C4-2B (cell line): ENCODE results near the gene FAM169A.
"Not testable (repeated sequence)": the region's sequence is repeated elsewhere in the genome, so short reads cannot be mapped to it uniquely, and the experiment has no call there.

ENCODE experiments used
- H3K27ac ChIP-seq: fragments of 450-650 bp; 2 replicates; pipeline ENCODE4 v1.5.1; 2017
- CTCF ChIP-seq: fragments of 450-650 bp; conservative IDR thresholded peaks from 2 replicates; pipeline ENCODE4 v1.5.1; 2017; ENCODE audit warnings: mild to moderate bottlenecking
- ZFX ChIP-seq: fragments of 450-650 bp; IDR thresholded peaks from 2 replicates; pipeline ENCODE4 v1.6.1; 2017

The FAM169A gene

GRCh38 chr5:74766849-74767578, 99.2 kb downstream of the FAM169A start, which contains the start of the genes GFM2 and NSA2:
GFM2 (minus strand) TSS chr5:74767117; CDS start chr5:74763742, 3,375 bp downstream.
NSA2 (plus strand) TSS chr5:74767249; CDS start chr5:74767361, 112 bp downstream.
- H3K27ac ChIP-seq, result peak within 1 kb of the TSS; percentile 85
- TF ChIP-seq ZFX, result peak; percentile 58; the same call in 1 of the 2 replicates
- TF ChIP-seq CTCF, result no peak

GRCh38 chr5:74766418-74766848, 99.8 kb downstream of the FAM169A start:
- H3K27ac ChIP-seq, result peak overlapping the region; percentile 85

GRCh38 chr5:74765929-74766328, 100.3 kb downstream of the FAM169A start:
- H3K27ac ChIP-seq, result peak overlapping the region; percentile 85
- no peak for TF ChIP-seq CTCF
- TF ChIP-seq ZFX, result no peak

More at GRCh38 chr5:74766418-74766848, 99.8 kb downstream of the FAM169A start:
- TF ChIP-seq ZFX (no peak), CTCF (peak; percentile 54)

- H3K27ac ChIP-seq, result no peak overlapping the region
Observed at GRCh38 chr5:74765201-74765600, 101.0 kb downstream of the FAM169A start.

GRCh38 chr5:74763504-74763903, 102.7 kb downstream of the FAM169A start:
- H3K27ac ChIP-seq, result no peak overlapping the region
- TF ChIP-seq CTCF (no peak), ZFX (no peak)

More at GRCh38 chr5:74765201-74765600, 101.0 kb downstream of the FAM169A start:
- TF ChIP-seq CTCF (no peak), ZFX (no peak)

GRCh38 chr5:74762599-74762998, 103.6 kb downstream of the FAM169A start:
- TF ChIP-seq ZFX, result no peak
- no peak for TF ChIP-seq CTCF
- no peak overlapping the region for H3K27ac ChIP-seq

GRCh38 chr5:74761241-74761640, 104.9 kb downstream of the FAM169A start:
- no peak overlapping the region for H3K27ac ChIP-seq
- TF ChIP-seq CTCF, result no peak
- no peak for TF ChIP-seq ZFX

- H3K27ac ChIP-seq, result not testable (repeated sequence)
Observed at GRCh38 chr5:74748742-74749141, 117.4 kb downstream of the FAM169A start.
